HG03139 (cell line): ENCODE results near the gene NFIC.
"Not testable (repeated sequence)": the region's sequence is repeated elsewhere in the genome, so short reads cannot be mapped to it uniquely, and the experiment has no call there.

Source experiments
- ATAC-seq: cut with Tn5 transposase; IDR thresholded peaks from one replicate; pipeline ENCODE4 v1.9.1; 2021; ENCODE audit not compliant: unreplicated experiment

The NFIC gene

DNA sequence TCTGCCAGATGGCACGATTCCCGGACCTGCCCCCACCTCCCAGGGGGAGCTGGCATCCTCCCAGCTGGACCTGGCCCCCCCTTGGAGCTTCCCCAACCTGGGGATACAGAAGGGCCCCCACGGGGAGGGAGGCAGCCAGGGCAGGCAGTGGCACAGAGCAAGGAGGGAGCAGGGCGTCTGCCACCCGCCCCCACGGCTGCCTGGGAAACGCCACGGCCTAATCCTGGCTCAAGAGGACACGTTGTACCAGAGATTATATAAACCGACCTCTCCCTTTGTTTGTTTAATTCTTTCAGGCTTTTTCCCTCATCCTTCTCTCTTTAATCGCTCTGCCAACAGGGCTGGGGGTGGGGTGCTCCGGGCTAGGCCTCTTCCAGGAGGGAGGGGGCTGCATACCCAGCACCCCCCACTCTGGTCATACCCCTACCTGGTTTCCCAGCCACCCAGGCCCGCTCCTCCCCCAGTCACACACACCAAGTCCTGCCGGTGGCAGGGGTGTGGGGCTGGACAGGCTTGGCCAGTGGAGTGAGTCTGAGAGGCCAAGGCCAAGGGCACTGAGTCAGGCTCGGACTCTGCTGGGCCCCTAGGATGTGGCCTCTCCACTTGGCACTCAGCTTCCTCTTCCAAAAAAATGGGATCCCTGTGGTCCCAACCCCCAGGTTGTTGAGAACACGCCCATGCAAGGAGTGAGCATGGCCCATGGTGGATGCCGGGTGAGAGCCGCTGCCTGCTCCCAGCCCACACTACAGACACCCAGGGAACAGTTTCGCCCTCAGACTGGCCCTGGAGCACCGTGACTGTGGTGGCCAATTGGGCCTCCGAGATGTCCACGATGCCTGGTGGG is 29.5 kb upstream of the NFIC start:
- no peak for ATAC-seq

- no peak for ATAC-seq
Measured at GRCh38 chr19:3338541-3339181, 27.7 kb upstream of the NFIC start.

DNA sequence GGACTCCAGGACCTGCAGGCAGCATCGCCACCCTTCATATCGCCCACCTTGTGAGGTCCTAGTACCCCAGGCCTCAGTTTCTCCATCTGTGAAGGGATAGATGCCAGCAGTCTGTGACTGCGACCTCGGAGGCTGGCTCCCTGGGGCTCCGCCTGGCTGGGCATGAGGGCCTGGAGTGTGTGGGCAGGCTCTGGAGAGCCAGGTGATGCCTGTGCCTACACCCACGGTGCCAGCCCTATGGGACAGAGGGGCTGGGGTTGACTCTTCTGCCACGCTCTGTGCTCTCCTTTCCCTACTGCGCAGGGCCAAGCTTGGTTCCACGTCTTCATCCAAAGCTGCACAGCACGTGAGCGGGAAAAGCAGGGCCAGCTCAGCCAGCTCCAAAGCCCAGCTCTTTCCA is 26.0 kb upstream of the NFIC start:
- no peak for ATAC-seq

DNA sequence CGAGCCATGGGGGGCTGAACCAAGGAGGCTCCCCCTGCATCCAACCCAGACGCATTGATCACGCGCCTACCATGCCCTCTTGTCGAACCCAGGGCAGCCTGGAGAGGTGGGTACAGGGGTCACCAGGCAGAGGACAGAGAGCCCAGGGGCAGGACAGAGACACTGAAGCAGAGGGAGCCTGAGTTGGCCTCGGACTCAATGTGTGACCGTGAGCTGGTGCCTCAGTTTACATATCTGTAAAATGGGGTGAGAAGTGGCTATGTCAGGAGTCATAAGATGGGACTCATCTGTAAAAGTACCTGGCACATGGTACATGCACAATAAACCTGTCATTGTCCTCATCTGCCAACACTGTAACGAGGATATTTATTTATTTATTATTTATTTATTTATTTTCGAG is 24.1 kb upstream of the NFIC start:
- no peak for ATAC-seq

GRCh38 chr19:3342962-3343361 is 23.4 kb upstream of the NFIC start:
- not testable (repeated sequence) for ATAC-seq

DNA sequence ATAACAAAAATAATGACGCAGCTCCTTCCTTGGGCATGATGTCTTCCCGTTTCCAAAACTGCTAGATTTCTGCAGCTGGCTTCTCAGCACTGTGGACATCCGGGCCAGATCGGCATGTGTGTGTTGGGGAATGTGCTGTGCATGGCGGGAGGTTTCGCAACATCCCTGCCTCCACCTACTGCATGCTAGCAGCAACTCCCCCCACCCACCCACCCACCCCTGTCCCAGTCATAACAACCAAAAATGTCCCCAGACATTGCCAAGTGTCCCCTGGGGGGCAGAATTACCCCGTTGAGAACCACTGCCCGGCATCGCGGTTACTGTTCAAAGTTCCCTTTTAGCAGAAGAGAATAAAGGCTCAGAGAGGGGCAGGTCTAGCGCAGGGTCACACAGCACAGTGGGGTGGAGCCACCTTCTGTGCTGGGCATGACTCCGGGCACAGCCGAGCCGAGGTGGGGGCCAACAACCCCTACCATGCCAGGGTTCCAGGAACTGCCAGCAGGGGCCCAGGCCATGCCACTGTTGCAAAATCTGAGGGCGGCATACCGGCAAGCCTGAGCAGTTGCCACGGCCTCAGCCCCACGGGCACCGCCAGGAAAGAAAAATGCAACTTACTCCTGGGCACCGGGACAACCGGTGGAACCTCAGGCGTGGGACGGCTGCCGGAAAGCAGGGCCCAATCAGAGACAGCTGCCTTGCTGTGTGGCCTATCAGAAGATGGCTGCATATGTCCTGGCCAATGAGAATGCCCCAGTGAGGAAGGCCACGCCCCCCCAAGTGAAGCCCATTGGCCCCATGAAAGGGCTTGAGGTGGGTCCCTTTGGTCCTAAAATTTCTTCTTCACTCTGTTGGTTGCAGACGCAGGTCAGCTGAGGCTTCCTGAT is 22.5 kb upstream of the NFIC start:
- no peak for ATAC-seq

DNA sequence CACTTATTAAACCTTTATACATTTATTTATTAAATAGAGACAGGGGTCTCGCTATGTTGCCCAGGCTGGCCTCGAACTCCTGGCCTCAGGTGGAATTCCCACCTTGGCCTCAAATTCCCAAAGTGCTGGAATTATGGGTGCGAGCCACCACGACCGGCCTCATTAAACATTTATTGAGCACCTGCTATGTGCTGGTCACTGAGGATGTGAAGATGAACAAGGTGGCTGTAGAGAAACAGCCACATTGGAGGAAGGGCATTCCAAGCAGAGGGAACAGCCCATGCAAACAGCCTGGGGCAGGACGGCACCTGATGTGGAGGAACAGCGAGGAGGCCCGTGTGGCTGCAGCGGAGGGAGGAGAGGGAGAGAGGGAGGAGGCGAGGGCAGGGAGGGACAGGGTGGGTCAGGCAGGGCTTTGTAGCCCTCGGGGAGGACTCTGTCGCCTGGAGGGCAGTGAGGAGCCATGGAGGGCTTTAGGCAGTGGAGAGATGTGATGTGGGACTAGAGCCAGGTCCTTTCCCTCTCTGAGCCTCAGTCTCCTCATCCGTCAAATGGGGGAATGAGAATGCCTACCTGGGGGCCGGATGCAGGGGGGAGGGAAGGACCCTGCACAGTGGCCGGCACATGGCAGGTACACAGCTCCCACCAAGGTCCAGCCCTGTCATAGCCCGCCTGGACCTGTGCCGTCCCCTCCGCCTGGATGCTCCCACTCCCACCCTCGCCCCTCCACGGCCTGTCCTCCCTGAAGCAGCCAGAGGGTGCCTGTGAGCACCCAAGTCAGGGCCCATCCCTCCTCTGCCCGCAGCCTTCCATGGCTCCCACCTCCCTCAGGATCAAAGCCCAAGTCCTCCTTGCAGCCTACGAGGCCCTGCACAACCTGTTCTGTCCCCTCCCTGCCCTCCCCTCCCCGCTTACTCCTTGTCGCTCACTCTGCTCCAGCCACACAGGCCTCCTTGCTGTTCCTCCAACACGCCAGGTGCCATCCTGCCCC is 21.5 kb upstream of the NFIC start:
- no peak for ATAC-seq

DNA sequence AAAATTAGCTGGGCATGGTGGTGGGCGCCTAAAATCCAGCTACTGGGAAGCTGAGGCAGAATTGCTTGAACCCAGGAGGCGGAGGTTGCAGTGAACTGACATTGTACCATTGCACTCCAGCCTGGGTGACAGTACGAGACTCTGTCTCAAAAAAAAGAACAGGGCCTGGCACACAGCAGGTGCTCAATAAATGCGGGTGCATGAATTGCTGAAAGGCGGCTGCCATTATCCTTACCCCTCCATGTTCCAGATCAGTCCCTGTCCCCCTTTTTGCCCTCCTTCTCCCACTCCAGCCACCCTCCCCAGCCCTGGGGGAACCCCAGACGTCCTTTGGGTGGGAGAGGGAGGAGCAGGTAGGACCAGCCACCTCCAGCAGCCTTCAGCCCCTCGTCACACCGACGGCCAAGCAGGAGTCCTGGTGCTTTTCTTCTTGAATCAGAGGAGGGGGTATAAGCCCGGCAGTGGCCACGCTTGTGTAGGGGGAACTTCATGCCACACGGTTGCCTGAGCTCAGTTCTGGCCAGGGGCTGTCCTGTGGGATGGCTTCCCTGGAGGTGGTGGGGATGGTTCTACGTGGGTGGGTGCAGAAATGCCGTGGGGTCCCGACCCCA is 20.4 kb upstream of the NFIC start:
- no peak for ATAC-seq

- ATAC-seq = no peak
Measured at GRCh38 chr19:3346677-3347353, 19.6 kb upstream of the NFIC start.

DNA sequence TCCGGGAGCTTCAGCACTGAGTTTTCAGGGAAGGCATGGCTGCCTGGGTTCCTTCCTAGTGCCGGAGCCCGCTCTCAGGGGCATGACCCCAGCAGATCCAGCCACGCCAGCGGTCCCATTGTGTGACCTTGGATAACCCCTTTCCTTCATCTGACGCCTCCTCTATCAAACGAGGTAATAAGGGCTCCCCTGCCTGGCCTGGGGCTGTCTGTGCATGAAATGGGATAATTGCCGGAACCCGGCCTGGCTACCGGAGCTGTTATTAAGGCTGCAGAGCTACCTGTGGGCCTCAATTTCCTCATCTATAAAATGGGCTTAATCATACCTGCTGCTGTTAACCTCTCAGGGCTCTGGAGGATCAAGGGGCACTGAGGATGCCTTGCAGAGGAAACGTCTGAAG is 18.3 kb upstream of the NFIC start:
- no peak for ATAC-seq

DNA sequence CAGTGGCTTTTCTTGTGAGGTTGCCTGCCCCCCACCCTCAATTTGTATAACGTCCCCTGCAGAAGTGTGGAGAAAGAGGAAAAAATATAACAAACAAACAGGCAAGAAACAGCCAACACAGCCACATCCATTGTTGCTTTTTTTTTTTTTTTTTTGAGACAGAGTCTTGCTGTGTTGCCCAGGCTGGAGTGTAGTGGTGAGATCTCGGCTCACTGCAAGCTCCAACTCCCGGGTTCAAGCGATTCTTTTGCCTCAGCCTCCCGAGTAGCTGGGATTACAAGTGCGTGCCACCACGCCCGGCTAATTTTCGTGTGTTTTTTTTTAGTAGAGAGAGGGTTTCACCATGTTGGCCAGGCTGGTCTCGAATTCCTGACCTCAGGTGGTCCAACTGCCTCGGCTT is 17.9 kb upstream of the NFIC start:
- not testable (repeated sequence) for ATAC-seq

- no peak for ATAC-seq
Measured at GRCh38 chr19:3350014-3350663, 16.2 kb upstream of the NFIC start.

GRCh38 chr19:3351702-3352447 is 14.5 kb upstream of the NFIC start:
- no peak for ATAC-seq

GRCh38 chr19:3353493-3353892 is 12.9 kb upstream of the NFIC start:
- no peak for ATAC-seq

DNA sequence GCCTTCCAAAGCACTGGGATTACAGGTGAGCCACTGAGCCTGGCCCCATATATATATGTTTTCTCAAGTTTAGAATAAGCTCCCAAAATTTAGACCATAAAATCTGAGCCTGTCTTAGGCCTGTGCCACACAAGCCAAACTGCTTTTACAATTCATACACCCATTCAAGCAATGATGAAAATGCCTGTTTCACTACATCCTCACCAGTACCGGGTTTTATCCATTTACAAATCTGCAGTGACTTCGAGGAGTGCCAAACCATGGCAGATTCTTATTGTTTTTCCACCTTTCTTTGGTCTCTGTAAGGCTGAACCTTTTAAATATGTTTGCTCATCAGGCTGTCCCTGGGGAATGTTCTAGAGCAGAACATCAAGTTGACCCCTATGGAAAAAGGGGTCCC is 9.6 kb upstream of the NFIC start:
- no peak for ATAC-seq

DNA sequence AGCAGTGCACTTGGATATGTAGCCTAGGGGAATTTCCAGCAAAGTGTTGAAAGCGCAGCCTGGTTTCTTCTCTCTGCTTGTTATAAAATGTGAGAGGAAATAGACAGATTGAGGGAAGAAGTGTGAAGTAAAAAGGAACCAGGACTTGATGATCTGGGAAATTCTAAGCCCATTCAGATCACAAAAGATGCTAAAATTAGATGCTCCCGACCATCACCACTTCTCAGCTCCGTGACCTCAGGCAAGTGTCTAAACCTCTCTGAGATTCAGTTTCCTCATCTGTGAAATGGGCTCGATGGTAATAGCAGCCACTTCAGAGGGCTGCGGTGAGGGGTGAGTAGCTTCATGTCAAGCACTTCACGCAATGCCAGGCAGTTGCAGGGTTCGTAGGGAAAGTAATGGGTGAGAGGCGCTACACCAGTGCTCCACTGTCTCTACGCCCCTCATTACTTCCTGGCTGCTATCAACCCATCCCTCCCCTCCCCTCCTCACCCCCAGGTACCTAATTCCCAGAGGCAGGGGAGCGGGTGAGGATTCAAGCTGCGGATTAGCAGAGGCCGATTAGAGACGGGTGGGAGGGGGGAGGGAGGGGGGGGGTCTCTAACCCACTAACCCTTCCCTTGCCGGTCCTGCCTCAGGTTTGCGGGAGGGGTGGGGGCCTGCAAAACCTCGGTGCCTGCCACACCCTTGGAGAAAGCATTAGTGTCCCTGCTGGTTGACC is 9.0 kb upstream of the NFIC start:
- no peak for ATAC-seq

DNA sequence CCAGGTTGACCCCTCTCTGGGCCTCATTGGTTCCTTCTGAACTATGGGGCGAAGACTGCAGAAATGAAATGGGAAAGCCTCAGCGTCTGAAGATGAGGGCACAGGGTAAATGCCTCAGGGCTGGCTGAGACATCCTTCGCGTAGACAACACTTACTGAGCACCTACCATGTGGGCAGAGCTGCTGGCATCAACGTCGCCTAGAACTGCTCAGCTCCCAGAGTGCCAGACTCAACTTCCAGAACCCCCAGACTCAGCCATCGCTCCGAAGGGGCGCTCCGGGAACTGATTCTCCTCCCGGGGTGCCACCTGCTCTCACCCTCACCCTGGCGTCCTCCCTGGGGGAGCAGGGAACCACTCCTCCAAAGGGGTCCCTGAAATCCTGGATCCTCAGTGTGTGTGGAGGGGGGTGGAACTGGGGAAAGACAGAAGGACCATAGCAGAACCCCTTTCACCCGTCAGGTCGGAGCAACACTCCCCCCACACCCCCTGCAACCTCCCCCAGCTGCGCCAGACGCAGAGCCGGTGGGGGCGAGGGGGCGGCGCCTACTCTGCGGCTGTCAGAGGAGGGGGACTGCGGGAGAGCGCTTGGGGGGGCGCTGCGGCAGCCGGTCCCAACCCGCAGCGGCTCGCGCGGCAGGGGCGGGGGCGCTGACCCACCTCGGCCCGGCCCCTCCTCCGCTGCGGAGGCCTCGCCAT is 8.2 kb upstream of the NFIC start:
- ATAC-seq = no peak
